RWPE2 (cell line): ENCODE results near the gene KCNQ2.

Experiments
- ATAC-seq: fragments of 200-7000 bp; cut with Tn5 transposase; 3 replicates; pipeline ENCODE4 v1.9.1; 2021; ENCODE audit warnings: low read depth
- DNase-seq: peaks from one replicate; pipeline ENCODE4 v3.0.0-alpha.2; 2020; ENCODE audit warnings: low spot score
- H3K27ac ChIP-seq: fragments of 450-650 bp; 2 replicates; pipeline ENCODE4 v1.5.1; 2017; ENCODE audit warnings: mild to moderate bottlenecking; ENCODE audit not compliant: poor library complexity, severe bottlenecking
- H3K27me3 ChIP-seq: fragments of 250-450 bp; sonication (Bioruptor Pico); 2 replicates; pipeline ENCODE4 v1.5.1; 2021; ENCODE audit warnings: mild to moderate bottlenecking, moderate library complexity; ENCODE audit not compliant: insufficient read depth, poor library complexity, severe bottlenecking
- H3K36me3 ChIP-seq: fragments of 250-450 bp; sonication (Bioruptor Pico); 2 replicates; pipeline ENCODE4 v1.5.1; 2020; ENCODE audit warnings: low read depth, mild to moderate bottlenecking, moderate library complexity
- H3K4me1 ChIP-seq: fragments of 250-450 bp; sonication (Bioruptor Pico); 2 replicates; pipeline ENCODE4 v1.5.1; 2021; ENCODE audit warnings: mild to moderate bottlenecking, moderate library complexity; ENCODE audit not compliant: insufficient read depth, poor library complexity, severe bottlenecking
- H3K4me3 ChIP-seq: fragments of 250-450 bp; sonication (Bioruptor Pico); 2 replicates; pipeline ENCODE4 v1.5.1; 2021; ENCODE audit warnings: mild to moderate bottlenecking, moderate library complexity; ENCODE audit not compliant: severe bottlenecking
- H3K9me3 ChIP-seq: fragments of 250-450 bp; sonication (Bioruptor Pico); 2 replicates; pipeline ENCODE4 v1.5.1; 2021; ENCODE audit warnings: mild to moderate bottlenecking, moderate library complexity; ENCODE audit not compliant: severe bottlenecking
- CTCF ChIP-seq: fragments of 450-650 bp; IDR thresholded peaks from one replicate; pipeline ENCODE4 v1.5.1; 2017; ENCODE audit warnings: mild to moderate bottlenecking, moderate library complexity; ENCODE audit not compliant: poor library complexity, severe bottlenecking

KCNQ2 gene

DNA sequence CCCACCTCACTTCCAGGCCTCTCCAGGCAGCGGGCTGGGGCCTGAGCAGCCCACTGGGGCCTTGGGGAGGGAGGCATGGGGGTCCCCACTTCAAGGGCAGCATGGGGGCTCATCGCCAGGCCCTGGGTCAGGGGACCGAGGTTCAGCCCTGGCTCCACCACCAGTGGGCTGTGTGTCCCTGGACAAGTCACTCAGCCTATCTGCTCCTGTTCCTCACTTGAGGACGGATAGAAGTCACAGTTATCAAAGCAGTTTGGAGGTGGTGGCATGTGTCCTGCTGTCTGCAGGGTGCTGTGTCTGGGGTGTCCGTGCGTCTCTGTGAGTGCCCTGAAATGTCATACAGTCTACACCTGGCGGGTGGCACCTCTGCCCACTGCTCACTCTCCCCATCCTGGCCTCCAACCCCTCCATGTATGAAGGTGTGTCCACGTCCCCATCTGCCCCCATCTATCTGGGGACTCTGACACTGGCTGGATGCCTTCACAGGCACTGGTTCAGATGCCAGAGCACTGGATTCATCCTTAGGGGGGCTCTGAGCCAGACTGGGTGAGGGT, 22.8 kb upstream of the KCNQ2 start:
- no peak for TF ChIP-seq CTCF
- no peaks in the 10 kb centered on the region for H3K36me3 ChIP-seq
- no peak for DNase-seq
- H3K4me3 ChIP-seq, result no peak overlapping the region
- no peak overlapping the region for H3K27ac ChIP-seq
- H3K27me3 ChIP-seq, result peaks cover 25% of the 10 kb centered on the region
- H3K9me3 ChIP-seq, result no peaks in the 10 kb centered on the region
- no peaks in the 10 kb centered on the region for H3K4me1 ChIP-seq
- no peak for ATAC-seq

- no peak overlapping the region for H3K27ac ChIP-seq
- H3K4me3 ChIP-seq, result no peak overlapping the region
- H3K9me3 ChIP-seq, result no peaks in the 10 kb centered on the region
- DNase-seq (no peak), ATAC-seq (no peak)
- H3K27me3 ChIP-seq, result peaks cover 25% of the 10 kb centered on the region
- no peak for TF ChIP-seq CTCF
- no peaks in the 10 kb centered on the region for H3K36me3 ChIP-seq
- H3K4me1 ChIP-seq, result no peaks in the 10 kb centered on the region
These were observed 22.1 kb upstream of the KCNQ2 start for GRCh38 chr20:63494420-63495166.

- H3K9me3 ChIP-seq, result no peaks in the 10 kb centered on the region
- no peaks in the 10 kb centered on the region for H3K36me3 ChIP-seq
- ATAC-seq (no peak; the same call in 2 of the 3 replicates), DNase-seq (no peak)
- no peak overlapping the region for H3K4me3 ChIP-seq
- no peak overlapping the region for H3K27ac ChIP-seq
- H3K27me3 ChIP-seq, result peaks cover 26% of the 10 kb centered on the region
- H3K4me1 ChIP-seq, result no peaks in the 10 kb centered on the region
- TF ChIP-seq CTCF, result no peak
These were observed 21.6 kb upstream of the KCNQ2 start for GRCh38 chr20:63494084-63494419.

- ATAC-seq, result no peak; the same call in 2 of the 3 replicates
- peaks cover 31% of the 10 kb centered on the region for H3K27me3 ChIP-seq
- no peaks in the 10 kb centered on the region for H3K36me3 ChIP-seq
- H3K4me3 ChIP-seq, result no peak overlapping the region
- H3K4me1 ChIP-seq, result no peaks in the 10 kb centered on the region
- TF ChIP-seq CTCF, result no peak
- DNase-seq, result no peak
- H3K27ac ChIP-seq, result no peak overlapping the region
- H3K9me3 ChIP-seq, result no peaks in the 10 kb centered on the region
These were observed 21.1 kb upstream of the KCNQ2 start for GRCh38 chr20:63493563-63494020.

- peaks cover 28% of the 10 kb centered on the region for H3K27me3 ChIP-seq
- no peaks in the 10 kb centered on the region for H3K36me3 ChIP-seq
- no peak overlapping the region for H3K27ac ChIP-seq
- no peaks in the 10 kb centered on the region for H3K9me3 ChIP-seq
- DNase-seq (no peak), ATAC-seq (no peak)
- no peak for TF ChIP-seq CTCF
- H3K4me3 ChIP-seq, result no peak overlapping the region
- no peaks in the 10 kb centered on the region for H3K4me1 ChIP-seq
These were observed 20.5 kb upstream of the KCNQ2 start for GRCh38 chr20:63492982-63493381.
